NCI-H460 (cell line): ENCODE results near the gene CMBL. TPM values are rescaled to one million over a fixed set of nuclear protein-coding genes. Genes with fewer than 3 reads are reported as not detected.

Experiments
- DNase-seq: peaks from one replicate; pipeline ENCODE4 v3.0.0-alpha.2; 2016; ENCODE audit warnings: low read depth; ENCODE audit errors: extremely low read depth
- small RNA-seq, 2 experiments: library from RNA; depleted of rRNA; stranded (forward); fragments of <200 nt; gene quantifications; one replicate each; pipeline ENCODE3, GENCODE V24; 2014
- total RNA-seq: library from RNA; depleted of rRNA; stranded (reverse); fragments of >200 nt; shearing (Covaris generic); gene quantifications from 2 replicates; pipeline ENCODE4 v1.2.3, GENCODE V29; 2014; rRNA removed

Gene CMBL
- total RNA-seq, 1 experiment from 2014 or later, result 13.5 TPM

DNA sequence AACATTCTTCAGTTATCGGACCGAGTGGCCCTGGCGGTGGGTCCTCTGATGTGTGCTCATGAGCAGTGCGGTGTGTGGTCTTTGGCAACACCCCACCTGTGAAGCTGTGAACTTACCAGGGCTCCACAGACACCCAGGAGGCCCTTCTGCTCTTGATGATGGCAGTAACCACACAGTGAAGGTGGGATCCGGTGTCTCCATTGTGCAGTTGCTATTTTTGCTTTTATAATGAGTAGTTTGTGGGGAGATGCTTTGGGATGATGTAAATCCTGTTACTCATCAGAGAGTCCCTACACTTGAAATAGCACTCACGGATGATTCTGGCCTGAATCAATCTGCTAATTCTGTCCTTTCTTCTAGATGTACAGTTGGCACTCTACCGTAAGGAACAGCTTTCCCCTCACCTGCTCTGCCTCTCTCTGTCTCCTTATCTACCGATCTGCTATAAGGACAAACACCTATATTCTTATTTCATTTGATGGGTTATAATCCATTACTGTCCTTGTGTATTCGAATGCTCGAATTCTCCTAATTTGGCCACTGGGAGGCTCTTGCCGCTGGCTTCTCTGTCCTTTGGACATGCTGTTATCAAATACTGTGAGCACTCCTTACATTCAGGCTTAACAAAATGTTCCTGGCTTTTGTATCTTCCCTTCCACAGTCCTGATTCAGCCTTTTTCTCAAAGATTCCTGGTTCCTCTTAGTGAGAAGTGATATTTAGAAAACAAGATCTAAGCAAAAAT is 78.2 kb downstream of the CMBL start:
- DNase-seq, result no peak

DNA sequence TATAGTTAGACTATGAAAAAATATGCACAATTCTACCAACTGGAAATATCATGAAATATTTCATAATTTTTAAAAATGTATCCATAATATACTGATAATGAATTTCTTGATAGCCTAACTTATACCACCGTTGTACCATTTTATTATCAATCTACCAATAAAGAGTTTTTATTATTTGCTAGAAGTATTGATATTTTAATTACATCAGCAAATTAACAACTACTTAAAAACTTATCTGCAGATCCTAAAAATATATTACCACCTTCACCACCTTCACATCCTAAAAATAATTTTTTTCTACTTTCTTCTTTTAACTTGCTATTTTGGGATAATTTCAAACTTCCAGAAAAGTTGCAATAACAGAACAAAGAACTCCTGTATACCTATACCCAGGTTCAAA is 79.4 kb downstream of the CMBL start:
- DNase-seq, result no peak

Small RNAs within 50 kb of the gene (small RNA-seq; reads per million reads assigned to genes)
- 0 reads per million in 2 experiments for gene RF00019

Other genes with a start within 250 kb of the CMBL start
- gene ATPSCKMT, start 58.0 kb downstream of the CMBL start, total RNA-seq, result 17.3 and 18.9 TPM in 2 replicates
- gene CCT5, start 57.6 kb downstream of the CMBL start, total RNA-seq, result 671 and 680 TPM in 2 replicates
- 39.5 and 49.8 TPM in 2 replicates for gene MARCHF6, start 45.8 kb upstream of the CMBL start, total RNA-seq
- gene ROPN1L, start 134.0 kb upstream of the CMBL start, total RNA-seq, result 0.35 and 0.49 TPM in 2 replicates